HepG2 (cell line): ENCODE data around the gene FBXO4. TPM values are rescaled to one million over a fixed set of nuclear protein-coding genes. Genes with fewer than 3 reads are reported as not detected.

ENCODE experiments used
- ATAC-seq: fragments of 200-7000 bp; cut with Tn5 transposase; 3 replicates; pipeline ENCODE4 v1.9.1; 2020; ENCODE audit warnings: mild to moderate bottlenecking, moderate library complexity
- BruUV-seq: library from RNA; stranded (reverse); fragments of 400-500 nt; replicated peaks from 2 replicates; lab custom pipeline; 2021; lab: Mats Ljungman, UMichigan
- CTCF ChIA-PET: fragments of 300-600 bp; formaldehyde crosslinking; extraction: SDS; loops from one replicate; lab custom pipeline; 2021; ENCODE audit warnings: low total read pairs, inconsistent platforms, low intra/inter-chr PET ratio; lab: Yijun Ruan, JAX
- POLR2A ChIA-PET: fragments of 350-600 bp; sonication (Branson Sonifier 250); formaldehyde crosslinking; loops from one replicate; lab custom pipeline; 2020; ENCODE audit warnings: antibody characterized with exemption, inconsistent platforms; lab: Yijun Ruan, JAX
- DNase-seq: peaks from one replicate; pipeline ENCODE4 v3.0.0-alpha.2; 2015; ENCODE audit warnings: low spot score
- FAIRE-seq: peaks from 3 replicates; lab custom pipeline; 2011; peaks lifted over from hg19 to GRCh38; lab: Jason Lieb, UNC
- H2AFZ ChIP-seq: one replicate; pipeline ENCODE4 v1.6.1; 2011; ENCODE audit warnings: low read length, inconsistent platforms
- H3K27ac ChIP-seq: fragments of 300-600 bp; 3 replicates; pipeline ENCODE4 v1.8.0; 2011; ENCODE audit warnings: mixed run types, mild to moderate bottlenecking, mixed read lengths, low read length, inconsistent platforms; ENCODE audit not compliant: insufficient read depth; ENCODE audit errors: extremely low read length
- H3K27me3 ChIP-seq, 2 experiments: fragments of 200-600 bp in 1 of 2; 2 replicates in 1 of 2; 3 replicates in 1 of 2; pipeline versions ENCODE4 v1.6.0 to v1.8.0; 2011; ENCODE audit warnings: low read length in 2 of 2, mild to moderate bottlenecking in 2 of 2, moderate library complexity in 2 of 2, inconsistent platforms in 1 of 2; ENCODE audit not compliant: insufficient read depth in 2 of 2, control insufficient read depth in 1 of 2
- H3K36me3 ChIP-seq, 2 experiments: fragments of 200-600 bp in 1 of 2; replicated peaks in 1 of 2; 2 replicates in 1 of 2; 3 replicates in 1 of 2; pipeline versions ENCODE4 v1.5.1 to v1.8.0; 2011; ENCODE audit warnings: low read length in 2 of 2, inconsistent platforms in 1 of 2; ENCODE audit not compliant: insufficient read depth in 2 of 2, control insufficient read depth in 1 of 2
- H3K4me1 ChIP-seq: 2 replicates; pipeline ENCODE4 v1.5.1; 2012; ENCODE audit warnings: low read length, inconsistent platforms; ENCODE audit not compliant: insufficient read depth
- H3K4me2 ChIP-seq: 2 replicates; pipeline ENCODE4 v1.6.0; 2011; ENCODE audit warnings: low read depth, low read length, inconsistent platforms
- H3K4me3 ChIP-seq, 3 experiments: fragments of 200-600 bp in 1 of 3; sonication (generic), shearing (Covaris generic) in 1 of 3; replicated peaks in 1 of 3; 2 replicates each; pipeline ENCODE4 v1.5.1; 2011 to 2016; ENCODE audit warnings: low read length in 3 of 3, inconsistent platforms in 2 of 3, low read depth in 2 of 3, mild to moderate bottlenecking in 2 of 3, control low read depth in 1 of 3, mixed read lengths in 1 of 3; ENCODE audit not compliant: insufficient read depth in 1 of 3
- H3K79me2 ChIP-seq: one replicate; pipeline ENCODE4 v1.6.1; 2011; ENCODE audit warnings: low read length, inconsistent platforms; ENCODE audit not compliant: insufficient read depth
- H3K9ac ChIP-seq: 2 replicates; pipeline ENCODE4 v1.6.0; 2011; ENCODE audit warnings: mild to moderate bottlenecking, low read depth, low read length, inconsistent platforms; ENCODE audit not compliant: insufficient read depth
- H3K9me3 ChIP-seq: 2 replicates; pipeline ENCODE4 v1.5.1; 2012; ENCODE audit warnings: mild to moderate bottlenecking, low read length
- H4K20me1 ChIP-seq: 2 replicates; pipeline ENCODE4 v1.6.0; 2011; ENCODE audit warnings: inconsistent platforms, mild to moderate bottlenecking, low read length, moderate library complexity; ENCODE audit not compliant: insufficient read depth
- ARID4A ChIP-seq: sonication (generic); formaldehyde crosslinking; IDR thresholded peaks from 2 replicates; pipeline ENCODE4 v1.5.0; 2020; ENCODE audit warnings: mild to moderate bottlenecking, missing genetic modification reagents, borderline replicate concordance
- CHCHD3 ChIP-seq: sonication (generic); formaldehyde crosslinking; IDR thresholded peaks from 2 replicates; pipeline ENCODE4 v1.8.0; 2022; ENCODE audit warnings: mild to moderate bottlenecking, missing genetic modification reagents, moderate library complexity
- DMTF1 ChIP-seq: sonication (generic); formaldehyde crosslinking; IDR thresholded peaks from 2 replicates; pipeline ENCODE4 v1.4.0; 2020; ENCODE audit warnings: mild to moderate bottlenecking, missing genetic modification reagents
- GPN1 ChIP-seq: sonication (generic); formaldehyde crosslinking; IDR thresholded peaks from 2 replicates; pipeline ENCODE4 v1.5.1; 2020; ENCODE audit warnings: missing genetic modification reagents, borderline replicate concordance
- HOMEZ ChIP-seq: IDR thresholded peaks from 2 replicates; pipeline ENCODE4 v1.6.1; 2016; ENCODE audit warnings: low read depth
- NR2C2 ChIP-seq: sonication (generic); formaldehyde crosslinking; IDR thresholded peaks from 2 replicates; pipeline ENCODE4 v1.4.0; 2020; ENCODE audit warnings: missing genetic modification reagents, mild to moderate bottlenecking, moderate library complexity, borderline replicate concordance
- ZBTB44 ChIP-seq: sonication (generic); formaldehyde crosslinking; IDR thresholded peaks from 2 replicates; pipeline ENCODE4 v1.4.0; 2020; ENCODE audit warnings: missing genetic modification reagents
- ZNF160 ChIP-seq: sonication (generic); formaldehyde crosslinking; IDR thresholded peaks from 2 replicates; pipeline ENCODE4 v1.8.0; 2022; ENCODE audit warnings: mild to moderate bottlenecking, inconsistent platforms, missing genetic modification reagents
- ZNF670 ChIP-seq: sonication (generic); formaldehyde crosslinking; IDR thresholded peaks from 2 replicates; pipeline ENCODE4 v1.8.0; 2022; ENCODE audit warnings: mild to moderate bottlenecking, missing genetic modification reagents, borderline replicate concordance
- ZNF784 ChIP-seq: sonication (generic); formaldehyde crosslinking; IDR thresholded peaks from 2 replicates; pipeline ENCODE4 v1.5.1; 2020; ENCODE audit warnings: missing genetic modification reagents, mild to moderate bottlenecking, borderline replicate concordance
- WGBS: methylation state at CpG from one replicate; pipeline ENCODE4 v1.1.6; 2017; ENCODE audit warnings: low lambda C conversion rate; 5-methylcytosine and 5-hydroxymethylcytosine counted together
- in situ Hi-C: cut with HindIII; loops from 2 replicates; pipeline ENCODE4 v1.10.0; 2017; ENCODE audit warnings: low pct_unique_long_range_greater_than_20kb; ENCODE audit not compliant: extremely low pct_ligation_motif_present
- intact Hi-C: fragments of 100-400 bp; cut with micrococcal nuclease; formaldehyde crosslinking; loops from one replicate; pipeline ENCODE4 v1.10.0; 2022; ENCODE audit not compliant: unreplicated experiment
- polyA plus RNA-seq, 8 experiments: library from polyadenylated mRNA; depleted of rRNA in 3 of 8; stranded (reverse) in 7 of 8; unstranded in 1 of 8; fragments of >200 nt; fragmentation: Illumina TruSeq in 4 of 8; extraction: Trizol in 4 of 8; gene quantifications; 2 replicates each; pipeline versions ENCODE4 v1.2.1 to v1.2.3, GENCODE V29; 2011 to 2016; ENCODE audit warnings: low read depth in 4 of 8, missing spikeins in 1 of 8, mixed read lengths in 1 of 8; ENCODE audit not compliant: insufficient read depth in 1 of 8
- total RNA-seq, 5 experiments: library from RNA; depleted of rRNA; stranded (reverse); fragments of >200 nt; fragmentation: Illumina TruSeq; extraction: Trizol; gene quantifications; 2 replicates each; pipeline ENCODE4 v1.2.3, GENCODE V29; 2016; ENCODE audit warnings: low read depth in 1 of 5

FBXO4 gene
- total and polyA plus RNA-seq, 2 of the 13 experiments (the other 11 are each of a cell fraction or from before 2014, with no cell fraction given), result 5.2 to 16.4 TPM

GRCh38 chr5:41892031-41892430 is 33.0 kb upstream of the FBXO4 start (continued):
- TF ChIP-seq ZNF160, result no peak
- TF ChIP-seq NR2C2 (CRISPR knock-in tag), result no peak
- TF ChIP-seq ZNF784 (CRISPR knock-in tag), result no peak
- no peak for TF ChIP-seq ARID4A (CRISPR knock-in tag)
- no peak for TF ChIP-seq ZNF670

GRCh38 chr5:41893074-41893851 is 31.8 kb upstream of the FBXO4 start:
- ChIA-PET CTCF (no interaction called here), POLR2A (interaction anchor here (1.1 kb wide), 1 partner anchor 11 kb away, joined by 3 read pairs; the partner anchor contains the start of gene RIMOC1)
- H3K9me3 ChIP-seq, result no peaks in the 10 kb centered on the region
- H3K4me2 ChIP-seq, result no peak overlapping the region
- no peak for FAIRE-seq
- in situ Hi-C loops, result no loop called here
- ATAC-seq, result no peak
- WGBS, result 8% methylated on average over 3 of the region's 3 CpGs
- no peaks in the 10 kb centered on the region for H3K79me2 ChIP-seq
- H3K36me3 ChIP-seq, result no peaks in the 10 kb centered on the region
- H3K4me3 ChIP-seq, result no peak overlapping the region
- no peaks in the 10 kb centered on the region for H3K4me1 ChIP-seq
- H2AFZ ChIP-seq, result no peak overlapping the region
- BruUV-seq, result no TSS peak
- intact Hi-C loops, result no loop called here
- no peak overlapping the region for H3K27ac ChIP-seq
- no peak overlapping the region for H3K9ac ChIP-seq
- no peak for DNase-seq
- no peaks in the 10 kb centered on the region for H4K20me1 ChIP-seq
- H3K27me3 ChIP-seq, result no peaks in the 10 kb centered on the region
- TF ChIP-seq GPN1 (CRISPR knock-in tag), result no peak
- TF ChIP-seq DMTF1, result no peak
- TF ChIP-seq HOMEZ (CRISPR knock-in tag), result no peak
- TF ChIP-seq CHCHD3, result no peak
- no peak for TF ChIP-seq ZBTB44
- no peak for TF ChIP-seq NR2C2 (CRISPR knock-in tag)
